Endothelial cell of umbilical vein (primary cell): ENCODE data around the gene ZNF503. TPM values are rescaled to one million over a fixed set of nuclear protein-coding genes. Genes with fewer than 3 reads are reported as not detected.
"Not testable (repeated sequence)": the region's sequence is repeated elsewhere in the genome, so short reads cannot be mapped to it uniquely, and the experiment has no call there.

Experiments
- BruUV-seq: library from RNA; stranded (reverse); fragments of 400-500 nt; replicated peaks from 2 replicates; lab custom pipeline; 2021; lab: Mats Ljungman, UMichigan
- CTCF ChIA-PET: fragments of 300-600, 350-600 bp; sonication (Branson Sonifier 250); formaldehyde crosslinking; loops from one replicate; lab custom pipeline; 2021; ENCODE audit warnings: antibody characterized with exemption, inconsistent platforms; lab: Charles Lee
- POLR2A ChIA-PET: fragments of 300-600, 350-600 bp; sonication (Branson Sonifier 250); formaldehyde crosslinking; loops from one replicate; lab custom pipeline; 2021; ENCODE audit warnings: antibody characterized with exemption, inconsistent platforms; lab: Charles Lee
- DNase-seq: peaks from one replicate; pipeline ENCODE4 v3.0.0-alpha.2; 2011; ENCODE audit warnings: low read depth, low spot score
- FAIRE-seq: peaks from 2 replicates; lab custom pipeline; 2011; peaks lifted over from hg19 to GRCh38; lab: Jason Lieb, UNC
- H2AFZ ChIP-seq: 2 replicates; pipeline ENCODE4 v1.6.0; 2012; ENCODE audit warnings: low read depth, low read length, control low read depth, inconsistent platforms
- H3K27ac ChIP-seq: 2 replicates; pipeline ENCODE4 v1.5.1; 2011; ENCODE audit warnings: low read depth, mild to moderate bottlenecking, control low read depth, low read length, moderate library complexity; ENCODE audit not compliant: insufficient read depth
- H3K27me3 ChIP-seq, 2 experiments: 2 replicates each; pipeline versions ENCODE4 v1.6.0 to v1.6.1; 2011; ENCODE audit warnings: low read length in 2 of 2, mixed read lengths in 1 of 2; ENCODE audit not compliant: control insufficient read depth in 2 of 2, insufficient read depth in 2 of 2
- H3K36me3 ChIP-seq, 2 experiments: 2 replicates in 1 of 2; 3 replicates in 1 of 2; pipeline ENCODE4 v1.5.1; 2011; ENCODE audit warnings: low read length in 2 of 2, mild to moderate bottlenecking in 1 of 2, moderate library complexity in 1 of 2; ENCODE audit not compliant: control insufficient read depth in 2 of 2, insufficient read depth in 2 of 2; ENCODE audit errors: extremely low read depth in 1 of 2
- H3K4me1 ChIP-seq: 3 replicates; pipeline ENCODE4 v1.5.1; 2011; ENCODE audit warnings: mild to moderate bottlenecking, low read length; ENCODE audit not compliant: control insufficient read depth, insufficient read depth; ENCODE audit errors: extremely low read depth
- H3K4me2 ChIP-seq: 2 replicates; pipeline ENCODE4 v1.6.1; 2011; ENCODE audit warnings: low read length, control low read depth, mixed read lengths; ENCODE audit not compliant: insufficient read depth
- H3K4me3 ChIP-seq, 3 experiments: fragments of 200-600 bp in 1 of 3; sonication (generic), shearing (Covaris generic) in 1 of 3; replicated peaks in 1 of 3; 2 replicates each; pipeline ENCODE4 v1.5.1; 2011 to 2016; ENCODE audit warnings: control low read depth in 3 of 3, low read length in 3 of 3, mild to moderate bottlenecking in 2 of 3, inconsistent platforms in 1 of 3, low read depth in 1 of 3, moderate library complexity in 1 of 3; ENCODE audit not compliant: insufficient read depth in 1 of 3
- H3K79me2 ChIP-seq: 2 replicates; pipeline ENCODE4 v1.6.0; 2012; ENCODE audit warnings: low read length, inconsistent platforms; ENCODE audit not compliant: control insufficient read depth, insufficient read depth
- H3K9ac ChIP-seq: replicated peaks from 2 replicates; pipeline ENCODE3; 2011; ENCODE audit warnings: low read length, control low read depth; ENCODE audit not compliant: insufficient read depth; ENCODE audit errors: extremely low read depth
- H3K9me1 ChIP-seq: replicated peaks from 3 replicates; pipeline ENCODE4 v1.6.0; 2011; ENCODE audit warnings: mild to moderate bottlenecking, low read length; ENCODE audit not compliant: control insufficient read depth, insufficient read depth; ENCODE audit errors: extremely low read depth
- H3K9me3 ChIP-seq: replicated peaks from 2 replicates; pipeline ENCODE4 v1.5.1; 2012; ENCODE audit warnings: low read length, inconsistent platforms; ENCODE audit not compliant: control insufficient read depth, insufficient read depth
- H4K20me1 ChIP-seq: replicated peaks from 2 replicates; pipeline ENCODE3; 2011; ENCODE audit warnings: mild to moderate bottlenecking, low read length; ENCODE audit not compliant: control insufficient read depth, insufficient read depth; ENCODE audit errors: extremely low read depth
- EZH2 ChIP-seq: IDR thresholded peaks from 2 replicates; pipeline ENCODE4 v1.6.1; 2012; ENCODE audit warnings: borderline replicate concordance, low read depth, mild to moderate bottlenecking, moderate library complexity, low read length, inconsistent platforms; ENCODE audit not compliant: severe bottlenecking
- FOS ChIP-seq: IDR thresholded peaks from 2 replicates; pipeline ENCODE4 v1.6.1; 2011; ENCODE audit warnings: mild to moderate bottlenecking, low read length, moderate library complexity, borderline replicate concordance; ENCODE audit not compliant: insufficient read depth
- GATA2 ChIP-seq: IDR thresholded peaks from 2 replicates; pipeline ENCODE4 v1.7.0; 2011; ENCODE audit warnings: low read depth, mild to moderate bottlenecking, moderate library complexity, mixed read lengths, low read length; ENCODE audit not compliant: insufficient read length, insufficient read depth
- JUN ChIP-seq: IDR thresholded peaks from 2 replicates; pipeline ENCODE4 v1.6.1; 2011; ENCODE audit warnings: borderline replicate concordance, low read depth; ENCODE audit not compliant: insufficient read length, insufficient read depth
- MYC ChIP-seq: IDR thresholded peaks from one replicate; pipeline ENCODE4 v1.6.1; 2011; ENCODE audit warnings: mild to moderate bottlenecking, low read depth, low read length
- POLR2A ChIP-seq: IDR thresholded peaks from 2 replicates; pipeline ENCODE4 v1.6.1; 2012; ENCODE audit warnings: low read depth, mild to moderate bottlenecking, control low read depth, low read length
- POLR2AphosphoS5 ChIP-seq: IDR thresholded peaks from 2 replicates; pipeline ENCODE4 v1.6.1; 2012; ENCODE audit warnings: low read depth, mild to moderate bottlenecking, control low read depth, low read length, moderate library complexity; ENCODE audit not compliant: insufficient read depth
- dilution Hi-C: fragments of 300-500 bp; cut with MboI; formaldehyde crosslinking; loops from one replicate; pipeline ENCODE4 v1.15.0; 2019; ENCODE audit warnings: low sequenced_read_pairs; ENCODE audit not compliant: extremely low pct_ligation_motif_present
- intact Hi-C: fragments of 100-400 bp; cut with micrococcal nuclease; formaldehyde crosslinking; loops from one replicate; pipeline ENCODE4 v1.10.0; 2022
- polyA plus RNA-seq, 4 experiments: library from polyadenylated mRNA; depleted of rRNA in 3 of 4; stranded (reverse) in 3 of 4; unstranded in 1 of 4; fragments of >200 nt; gene quantifications; 2 replicates each; pipeline versions ENCODE4 v1.2.1 to v1.2.3, GENCODE V29; 2011 to 2012; ENCODE audit warnings: missing spikeins in 1 of 4
- total RNA-seq: library from RNA; stranded (reverse); gene quantifications from 2 replicates; pipeline ENCODE4 v1.2.3, GENCODE V29; 2021
- TF ChIP-seq, protein P1 (sequence below): IDR thresholded peaks from 2 replicates; pipeline ENCODE4 v1.6.1; 2011; ENCODE audit not compliant: insufficient read depth, insufficient read length
- TF ChIP-seq, protein P2 (sequence below), 2 donors: IDR thresholded peaks; 1 replicate in 1 of 2; 2 replicates in 1 of 2; pipeline ENCODE4 v1.5.1; 2011; ENCODE audit warnings: low read length in 2 of 2, mild to moderate bottlenecking in 2 of 2, moderate library complexity in 2 of 2, control low read depth in 1 of 2, inconsistent platforms in 1 of 2, low read depth in 1 of 2; ENCODE audit not compliant: insufficient read depth in 1 of 2; ENCODE audit errors: extremely low read depth in 1 of 2

Gene ZNF503
- total and polyA plus RNA-seq, 2 donors (not counting 3 experiments of a cell fraction or from before 2014, with no cell fraction given), result 0.58 to 2.2 TPM

DNA sequence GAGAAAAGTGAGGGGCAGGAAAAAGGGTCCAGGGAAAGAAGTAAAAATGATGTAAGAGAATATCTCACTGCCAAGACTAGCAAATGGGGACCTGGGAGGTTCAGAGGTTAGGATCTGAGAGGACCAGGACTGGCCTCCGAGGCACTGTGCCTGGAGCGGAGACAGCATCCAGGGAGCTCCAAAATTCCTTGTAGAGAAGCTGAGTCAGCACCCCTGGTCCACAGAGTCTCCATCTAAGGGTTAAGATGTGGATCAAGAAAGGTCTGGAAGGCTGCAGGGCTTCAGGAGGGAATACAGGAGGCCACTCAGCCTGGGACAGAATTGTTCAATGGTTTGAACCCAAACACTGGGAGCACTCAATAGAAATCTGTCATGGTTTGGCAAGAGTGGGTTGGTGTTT lies 30.6 kb downstream of the ZNF503 start:
- TF ChIP-seq EZH2, result no peak
- no peak for TF ChIP-seq GATA2
- no peak for TF ChIP-seq JUN
- TF ChIP-seq, protein P1, sequence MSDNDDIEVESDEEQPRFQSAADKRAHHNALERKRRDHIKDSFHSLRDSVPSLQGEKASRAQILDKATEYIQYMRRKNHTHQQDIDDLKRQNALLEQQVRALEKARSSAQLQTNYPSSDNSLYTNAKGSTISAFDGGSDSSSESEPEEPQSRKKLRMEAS, result no peak
- TF ChIP-seq FOS, result no peak
- no peak for TF ChIP-seq MYC
- TF ChIP-seq POLR2AphosphoS5, result no peak
- TF ChIP-seq, protein P2, sequence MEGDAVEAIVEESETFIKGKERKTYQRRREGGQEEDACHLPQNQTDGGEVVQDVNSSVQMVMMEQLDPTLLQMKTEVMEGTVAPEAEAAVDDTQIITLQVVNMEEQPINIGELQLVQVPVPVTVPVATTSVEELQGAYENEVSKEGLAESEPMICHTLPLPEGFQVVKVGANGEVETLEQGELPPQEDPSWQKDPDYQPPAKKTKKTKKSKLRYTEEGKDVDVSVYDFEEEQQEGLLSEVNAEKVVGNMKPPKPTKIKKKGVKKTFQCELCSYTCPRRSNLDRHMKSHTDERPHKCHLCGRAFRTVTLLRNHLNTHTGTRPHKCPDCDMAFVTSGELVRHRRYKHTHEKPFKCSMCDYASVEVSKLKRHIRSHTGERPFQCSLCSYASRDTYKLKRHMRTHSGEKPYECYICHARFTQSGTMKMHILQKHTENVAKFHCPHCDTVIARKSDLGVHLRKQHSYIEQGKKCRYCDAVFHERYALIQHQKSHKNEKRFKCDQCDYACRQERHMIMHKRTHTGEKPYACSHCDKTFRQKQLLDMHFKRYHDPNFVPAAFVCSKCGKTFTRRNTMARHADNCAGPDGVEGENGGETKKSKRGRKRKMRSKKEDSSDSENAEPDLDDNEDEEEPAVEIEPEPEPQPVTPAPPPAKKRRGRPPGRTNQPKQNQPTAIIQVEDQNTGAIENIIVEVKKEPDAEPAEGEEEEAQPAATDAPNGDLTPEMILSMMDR (IDR thresholded peaks at IDR 0.05; ENCODE audit: extremely low read depth in 1 of 2, insufficient read depth in 1 of 2, low read depth in 1 of 2, low read length in 2 of 2), result no peak
- TF ChIP-seq POLR2A, result no peak
- no peak for DNase-seq
- Histone ChIP-seq H3K27me3 (peaks cover 0 to 4% of the 10 kb centered on the region in 2 experiments), H3K9me3 (no peaks in the 10 kb centered on the region), H3K9me1 (no peaks in the 10 kb centered on the region), H3K36me3 (no peaks in the 10 kb centered on the region), H3K4me1 (no peaks in the 10 kb centered on the region), H4K20me1 (no peaks in the 10 kb centered on the region), H3K79me2 (no peaks in the 10 kb centered on the region), H3K9ac (no peak overlapping the region), H3K4me3 (no peak overlapping the region), H2AFZ (no peak overlapping the region), H3K4me2 (no peak overlapping the region), H3K27ac (no peak overlapping the region)
- no peak for FAIRE-seq
- ChIA-PET CTCF (interaction anchor here (0.7 kb wide), 1 partner anchor 203 kb away, joined by 4 read pairs; no protein-coding TSS in a partner anchor), POLR2A (no interaction called here)
- intact Hi-C loops (no loop called here), dilution Hi-C loops (no loop called here)
- no TSS peak for BruUV-seq

DNA sequence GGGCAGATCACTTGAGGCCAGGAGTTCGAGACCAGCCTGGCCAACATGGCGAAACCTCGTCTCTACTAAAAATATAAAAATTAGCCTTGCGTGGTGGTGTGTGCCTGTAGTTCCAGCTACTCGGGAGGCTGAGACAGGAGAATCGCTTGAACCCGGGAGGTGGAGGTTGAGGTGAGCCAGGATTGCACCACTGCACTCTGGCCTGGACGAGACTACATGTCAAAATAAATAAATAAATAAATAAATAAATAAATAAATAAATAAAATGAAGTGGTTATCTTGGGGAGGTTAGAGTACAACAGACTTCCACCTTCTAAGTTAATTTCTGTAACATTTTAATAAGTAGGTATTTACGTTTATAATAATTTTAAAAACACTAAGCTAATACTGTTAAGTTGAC lies 31.7 kb downstream of the ZNF503 start:
- DNase-seq, H3K4me2 ChIP-seq, H3K9me3 ChIP-seq, FAIRE-seq, CTCF ChIA-PET, H3K4me3 ChIP-seq, H2AFZ ChIP-seq, H3K4me1 ChIP-seq, H3K79me2 ChIP-seq, dilution Hi-C loops, intact Hi-C loops, H3K36me3 ChIP-seq, BruUV-seq, H3K9ac ChIP-seq, H4K20me1 ChIP-seq, H3K27ac ChIP-seq, H3K27me3 ChIP-seq, H3K9me1 ChIP-seq, POLR2A ChIA-PET: not testable (repeated sequence)
